Left cardiac atrium (tissue), 4 donors: Measurements from ENCODE around the gene LOC101059915. TPM values are rescaled to one million over a fixed set of nuclear protein-coding genes. Genes with fewer than 3 reads are reported as not detected.
"Not testable (repeated sequence)": the region's sequence is repeated elsewhere in the genome, so short reads cannot be mapped to it uniquely, and the experiment has no call there.

Experiments
- ATAC-seq, 2 donors: fragments of 200-7000 bp; cut with Tn5 transposase; one replicate each; pipeline ENCODE4 v1.9.1; 2020; ENCODE audit warnings: mild to moderate bottlenecking in 2 of 2, moderate library complexity in 2 of 2
- DNase-seq: peaks from one replicate; pipeline ENCODE4 v3.0.0-alpha.2; 2020
- intact Hi-C, 2 donors: fragments of 100-400 bp; cut with DNase I; formaldehyde crosslinking; loops; one replicate each; pipeline versions ENCODE4 v1.14.1 to v1.15.1; 2022 to 2023
- total RNA-seq, 2 donors: library from RNA; stranded (reverse); fragmentation: NEBNext Ultra II Directional; extraction: Animal tissue kit (Norgen Biotek cat#: 25700); gene quantifications; one replicate each; pipeline ENCODE4 v1.2.1, GENCODE V29; 2021
- donor health status: DM: no; HTN: yes; CAD: no.
- donor health status: DM: no; HTN: yes; CAD: no; lungs with severe emphysema.
- donor health status: DM: yes; HTN: yes; CAD: no.
- donor health status: Dilated cardiomyopathy.

Gene LOC101059915

GRCh38 chrX:71719195-71719594, 51.8 kb downstream of the LOC101059915 start:
- peak; percentile 8 for DNase-seq
- ATAC-seq, intact Hi-C loops: not testable (repeated sequence)

DNA sequence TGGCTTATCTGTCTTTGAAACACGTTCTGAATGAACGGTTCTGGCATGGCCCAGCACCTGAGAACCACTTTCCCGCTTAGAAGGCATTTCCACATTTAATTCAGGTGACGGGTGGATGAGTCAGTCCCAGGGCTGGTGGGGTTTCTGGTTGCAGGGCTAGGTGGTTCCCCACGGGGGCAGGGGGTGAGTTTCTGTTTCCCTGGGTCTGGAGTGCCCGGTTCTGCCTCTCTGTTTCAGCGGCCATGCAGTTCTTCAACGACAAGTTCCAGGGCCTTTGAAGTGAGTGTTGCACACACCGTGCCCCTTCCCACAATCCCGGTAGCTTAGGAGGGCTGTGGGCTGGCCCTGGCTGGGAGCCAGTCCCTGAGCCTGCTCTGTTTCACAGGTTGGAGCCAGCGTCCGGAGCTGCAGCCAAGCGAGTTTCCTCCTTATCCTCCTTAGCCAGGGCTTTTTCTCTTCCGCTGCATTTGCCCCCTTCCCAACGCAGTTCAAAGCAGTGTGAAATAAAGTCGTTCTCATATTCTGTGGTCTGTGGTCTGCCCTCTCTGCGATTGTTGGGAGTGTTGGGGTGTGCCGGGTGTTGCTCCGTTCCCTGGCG, 53.0 kb downstream of the LOC101059915 start:
- intact Hi-C loops, ATAC-seq, DNase-seq: not testable (repeated sequence)

Other genes starting within 250 kb of the LOC101059915 start
- gene OGT, start 134.4 kb upstream of the LOC101059915 start, total RNA-seq: 10 to 100 TPM; 64.7 to 68.8 TPM
- 1 to 10 TPM; 1.2 to 1.3 TPM for gene GCNA, start 89.1 kb upstream of the LOC101059915 start, total RNA-seq
- under 1 TPM; 0.24 to 0.82 TPM for gene CXCR3, start 49.0 kb upstream of the LOC101059915 start, total RNA-seq
- gene CXorf49, start 50.7 kb downstream of the LOC101059915 start, total RNA-seq: not detected
- not detected for gene CXorf49B, start 95.8 kb downstream of the LOC101059915 start, total RNA-seq
- gene NHSL2, start 243.3 kb downstream of the LOC101059915 start, total RNA-seq: 1 to 10 TPM; 6.1 to 8.8 TPM